ENCODE results near the gene URI1. TPM values are rescaled to one million over a fixed set of nuclear protein-coding genes. Genes with fewer than 3 reads are reported as not detected.

URI1 gene, protein sequence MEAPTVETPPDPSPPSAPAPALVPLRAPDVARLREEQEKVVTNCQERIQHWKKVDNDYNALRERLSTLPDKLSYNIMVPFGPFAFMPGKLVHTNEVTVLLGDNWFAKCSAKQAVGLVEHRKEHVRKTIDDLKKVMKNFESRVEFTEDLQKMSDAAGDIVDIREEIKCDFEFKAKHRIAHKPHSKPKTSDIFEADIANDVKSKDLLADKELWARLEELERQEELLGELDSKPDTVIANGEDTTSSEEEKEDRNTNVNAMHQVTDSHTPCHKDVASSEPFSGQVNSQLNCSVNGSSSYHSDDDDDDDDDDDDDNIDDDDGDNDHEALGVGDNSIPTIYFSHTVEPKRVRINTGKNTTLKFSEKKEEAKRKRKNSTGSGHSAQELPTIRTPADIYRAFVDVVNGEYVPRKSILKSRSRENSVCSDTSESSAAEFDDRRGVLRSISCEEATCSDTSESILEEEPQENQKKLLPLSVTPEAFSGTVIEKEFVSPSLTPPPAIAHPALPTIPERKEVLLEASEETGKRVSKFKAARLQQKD
- 41.5 and 46.5 TPM in 2 replicates for total RNA-seq

DNA sequence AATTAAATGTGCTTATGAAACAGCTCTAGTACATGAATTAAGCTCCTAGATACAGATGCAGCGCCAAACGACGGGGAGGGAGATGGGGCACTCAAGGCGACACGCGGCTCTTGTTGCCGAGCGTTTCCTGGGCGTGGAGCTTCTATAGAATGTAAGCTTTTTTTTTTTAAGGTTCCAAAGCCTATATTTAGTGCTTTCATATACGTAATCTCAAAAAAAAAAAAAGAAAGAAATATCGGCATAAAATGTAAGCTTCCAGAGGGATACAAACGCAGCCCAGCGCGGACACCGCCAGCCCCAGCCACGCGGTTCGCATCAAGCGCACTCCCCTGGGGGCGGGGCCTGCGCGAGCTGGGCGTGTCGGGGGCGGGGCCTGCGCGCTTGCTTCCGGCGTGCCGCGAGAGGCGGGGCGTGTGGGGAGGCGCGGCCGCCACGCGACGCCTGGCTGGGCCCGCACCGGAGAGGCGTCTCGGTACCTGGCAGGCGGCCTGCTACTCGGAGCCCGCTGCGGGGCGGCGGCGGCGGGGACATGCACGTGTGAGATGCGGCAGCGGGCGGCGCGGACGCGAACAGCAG, at the start of gene URI1:
TSS of gene URI1 (plus strand) at position 412 of the 576 bp plus-strand sequence. CDS start 309 bp downstream, outside the sequence.

Other genes with a start within 250 kb of the URI1 start
- gene C19orf12, start 227.0 kb upstream of the URI1 start, total RNA-seq = 9.8 and 12.8 TPM in 2 replicates
- gene CCNE1, start 130.2 kb upstream of the URI1 start, total RNA-seq = 12.0 and 15.9 TPM in 2 replicates